Measurements from ENCODE around the gene ZBTB17.

Gene ZBTB17

DNA sequence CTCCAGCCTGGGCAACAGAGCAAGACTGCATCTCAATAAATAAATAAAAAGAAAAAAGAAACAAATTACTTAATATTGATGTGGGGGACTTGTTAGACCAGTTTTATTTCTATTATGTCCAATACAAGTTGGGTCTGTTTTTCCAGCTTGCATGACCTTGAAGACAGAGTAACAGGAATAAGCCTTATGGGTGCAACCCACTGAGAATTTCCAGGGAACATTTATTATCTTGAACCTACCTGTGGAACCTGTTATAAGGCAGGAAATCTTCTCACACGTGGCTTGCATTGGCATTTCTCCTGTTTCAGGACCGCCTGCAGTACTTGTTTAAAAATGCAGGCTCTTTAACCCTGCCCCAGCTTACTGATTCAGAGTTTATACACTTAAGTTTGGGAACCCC lies 64.0 kb downstream of the ZBTB17 start:
- H3K27me3 ChIP-seq (ENCODE audit: insufficient read depth, poor library complexity, severe bottlenecking), result no peaks in the 10 kb centered on the region
- no peak overlapping the region for H3K4me3 ChIP-seq (replicated peaks; ENCODE audit: insufficient read depth, low read length)
- no peak overlapping the region for H3K27ac ChIP-seq (replicated peaks)
- DNase-seq (ENCODE audit: low read depth in 1 of 2, low spot score in 1 of 2), result no peak
- no peak for TF ChIP-seq POLR2AphosphoS5 (IDR thresholded peaks at IDR 0.05; ENCODE audit: low read depth)
- TF ChIP-seq SPI1 (IDR thresholded peaks at IDR 0.05; ENCODE audit: borderline replicate concordance, low read depth), result no peak
- no peak for TF ChIP-seq GABPA (IDR thresholded peaks at IDR 0.05; ENCODE audit: low read depth)
- TF ChIP-seq REST (IDR thresholded peaks at IDR 0.05; ENCODE audit: insufficient replicate concordance, low read depth), result no peak
- no peak for TF ChIP-seq CTCF (IDR thresholded peaks at IDR 0.05; ENCODE audit: insufficient read depth, low read length)

- Histone ChIP-seq H3K4me3 (replicated peaks; ENCODE audit: insufficient read depth, low read length) (no peak overlapping the region), H3K27me3 (ENCODE audit: insufficient read depth, poor library complexity, severe bottlenecking) (no peaks in the 10 kb centered on the region), H3K27ac (replicated peaks) (no peak overlapping the region)
- TF ChIP-seq REST (IDR thresholded peaks at IDR 0.05; ENCODE audit: insufficient replicate concordance, low read depth) (no peak), SPI1 (IDR thresholded peaks at IDR 0.05; ENCODE audit: borderline replicate concordance, low read depth) (no peak), POLR2AphosphoS5 (IDR thresholded peaks at IDR 0.05; ENCODE audit: low read depth) (no peak), CTCF (IDR thresholded peaks at IDR 0.05; ENCODE audit: insufficient read depth, low read length) (no peak), GABPA (IDR thresholded peaks at IDR 0.05; ENCODE audit: low read depth) (no peak)
- DNase-seq (ENCODE audit: low read depth in 1 of 2, low spot score in 1 of 2), result no peak
These were observed 64.8 kb downstream of the ZBTB17 start for GRCh38 chr1:15911141-15911540.

DNA sequence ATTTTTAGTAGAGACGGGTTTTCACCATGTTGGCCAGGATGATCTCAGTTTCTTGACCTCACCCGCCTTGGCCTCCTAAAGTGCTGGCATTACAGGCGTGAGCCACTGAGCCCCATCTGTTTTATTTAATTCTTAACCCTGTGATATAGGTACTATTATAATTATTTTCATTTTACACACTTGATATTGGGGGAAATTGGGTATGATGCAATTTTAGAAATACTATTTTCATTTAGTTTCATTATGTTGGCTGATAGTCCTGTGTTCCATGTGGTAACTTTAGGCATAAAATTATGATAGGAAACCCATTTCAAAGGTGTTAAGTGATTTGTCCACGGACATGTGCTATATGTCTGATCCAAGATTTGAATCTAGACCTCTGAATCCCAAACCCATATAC lies 67.3 kb downstream of the ZBTB17 start:
- no peaks in the 10 kb centered on the region for H3K27me3 ChIP-seq (ENCODE audit: insufficient read depth, poor library complexity, severe bottlenecking)
- TF ChIP-seq CTCF (IDR thresholded peaks at IDR 0.05; ENCODE audit: insufficient read depth, low read length), result no peak
- no peak for TF ChIP-seq REST (IDR thresholded peaks at IDR 0.05; ENCODE audit: insufficient replicate concordance, low read depth)
- TF ChIP-seq POLR2AphosphoS5 (IDR thresholded peaks at IDR 0.05; ENCODE audit: low read depth), result no peak
- no peak for TF ChIP-seq SPI1 (IDR thresholded peaks at IDR 0.05; ENCODE audit: borderline replicate concordance, low read depth)
- no peak for TF ChIP-seq GABPA (IDR thresholded peaks at IDR 0.05; ENCODE audit: low read depth)
- H3K4me3 ChIP-seq (replicated peaks; ENCODE audit: insufficient read depth, low read length), result no peak overlapping the region
- DNase-seq (ENCODE audit: low read depth in 1 of 2, low spot score in 1 of 2), result no peak
- H3K27ac ChIP-seq (replicated peaks), result no peak overlapping the region
